Activated CD8-positive, alpha-beta memory T cell treated with anti-CD3 and anti-CD28 coated beads for 1 hour (primary cell): ENCODE measurements around the gene SELENOP.
"Not testable (repeated sequence)": the region's sequence is repeated elsewhere in the genome, so short reads cannot be mapped to it uniquely, and the experiment has no call there.

Experiments used
- DNase-seq, 2 donors: peaks; one replicate each; pipeline ENCODE4 v3.0.0-alpha.2; 2020; ENCODE audit warnings: low read depth in 1 of 2; ENCODE audit errors: extremely low read depth in 1 of 2

Gene SELENOP

GRCh38 chr5:42828671-42829070 lies 17.0 kb upstream of the SELENOP start:
- no peak for DNase-seq

GRCh38 chr5:42826757-42827515 lies 15.2 kb upstream of the SELENOP start:
- no peak for DNase-seq

- no peak for DNase-seq
Observed at GRCh38 chr5:42825422-42826148, 13.9 kb upstream of the SELENOP start.

- no peak for DNase-seq
Observed at GRCh38 chr5:42824347-42824976, 12.8 kb upstream of the SELENOP start.

- DNase-seq, result no peak
Observed at GRCh38 chr5:42822548-42822947, 10.9 kb upstream of the SELENOP start.

GRCh38 chr5:42819745-42820144 lies 8.1 kb upstream of the SELENOP start:
- no peak for DNase-seq

- DNase-seq, result not testable (repeated sequence)
Observed at GRCh38 chr5:42816546-42816945, 4.9 kb upstream of the SELENOP start.

- DNase-seq, result no peak
Observed at GRCh38 chr5:42813533-42813932, 1.8 kb upstream of the SELENOP start.

- no peak for DNase-seq
Observed at GRCh38 chr5:42812620-42813019, 928 bp upstream of the SELENOP start.

- no peak for DNase-seq
Observed at GRCh38 chr5:42810834-42811590, 680 bp downstream of the SELENOP start.

GRCh38 chr5:42808888-42809611 lies 2.6 kb downstream of the SELENOP start:
- DNase-seq, result no peak

- no peak for DNase-seq
Observed at GRCh38 chr5:42807722-42808447, 3.8 kb downstream of the SELENOP start.

- DNase-seq, result no peak
Observed at GRCh38 chr5:42806701-42807262, 4.9 kb downstream of the SELENOP start.

- DNase-seq, result no peak
Observed at GRCh38 chr5:42806004-42806700, 5.5 kb downstream of the SELENOP start.

- no peak for DNase-seq
Observed at GRCh38 chr5:42804717-42805339, 6.9 kb downstream of the SELENOP start.

- DNase-seq, result no peak
Observed at GRCh38 chr5:42801516-42802166, 10.1 kb downstream of the SELENOP start.

GRCh38 chr5:42800748-42801330 lies 10.9 kb downstream of the SELENOP start:
- DNase-seq, result no peak
